Fibroblast of lung (primary cell): ENCODE measurements around the gene VKORC1L1.

Source experiments
- CTCF ChIP-seq, 2 donors: IDR thresholded peaks in 1 of 2; conservative IDR thresholded peaks in 1 of 2; 1 replicate in 1 of 2; 2 replicates in 1 of 2; pipeline ENCODE4 v1.5.1; 2011 to 2012; ENCODE audit warnings: low read length in 2 of 2, control low read depth in 1 of 2, inconsistent platforms in 1 of 2, low read depth in 1 of 2, mild to moderate bottlenecking in 1 of 2
- EZH2 ChIP-seq: IDR thresholded peaks from 2 replicates; pipeline ENCODE4 v1.5.1; 2012; ENCODE audit warnings: low read length, control low read depth, mild to moderate bottlenecking; ENCODE audit errors: missing control alignments

- no peak for TF ChIP-seq CTCF (conservative IDR thresholded peaks at IDR 0.05 in 1 of 2, IDR thresholded peaks at IDR 0.05 in 1 of 2; ENCODE audit: low read depth in 1 of 2, low read length in 2 of 2)
- no peak for TF ChIP-seq EZH2
Measured at GRCh38 chr7:65915921-65916657, 43.2 kb downstream of the VKORC1L1 start.
